ENCODE data around the gene CDK5RAP1.

The CDK5RAP1 gene

GRCh38 chr20:33351696-33352095, 49.6 kb downstream of the CDK5RAP1 start:
- Histone ChIP-seq H3K14ac (ENCODE audit: low read length in 2 of 2) (no peak overlapping the region), H3K79me1 (replicated peaks; ENCODE audit: low read length, poor library complexity, severe bottlenecking) (no peaks in the 10 kb centered on the region), H3K4me1 (ENCODE audit: control insufficient read depth, insufficient read depth, low read depth, low read length) (peaks cover 6% of the 10 kb centered on the region), H2AFZ (ENCODE audit: low read depth, low read length) (no peak overlapping the region), H3K27me3 (ENCODE audit: control insufficient read depth in 1 of 2, insufficient read depth in 1 of 2, low read length in 2 of 2) (no peaks in the 10 kb centered on the region), H2BK15ac (ENCODE audit: low read depth, poor library complexity, severe bottlenecking) (no peak overlapping the region), H3K36me3 (ENCODE audit: control insufficient read depth in 1 of 2, insufficient read depth in 2 of 2, low read depth in 1 of 2, low read length in 2 of 2) (peaks cover 7 to 24% of the 10 kb centered on the region in 2 experiments), H3K9ac (ENCODE audit: low read length) (no peak overlapping the region), H3K18ac (ENCODE audit: low read depth in 1 of 2, low read length in 2 of 2) (no peak overlapping the region), H2BK12ac (ENCODE audit: low read length in 2 of 2) (no peak overlapping the region), H2BK5ac (ENCODE audit: low read depth, low read length, poor library complexity, severe bottlenecking) (no peak overlapping the region), H2BK120ac (ENCODE audit: low read depth, low read length) (no peak overlapping the region), H3K9me3 (ENCODE audit: control insufficient read depth, low read length) (no peaks in the 10 kb centered on the region), H3K27ac (ENCODE audit: low read length, poor library complexity, severe bottlenecking) (no peak overlapping the region), H3K4ac (ENCODE audit: low read depth in 1 of 2, low read length in 2 of 2) (no peak overlapping the region), H3K4me3 (ENCODE audit: insufficient read depth in 1 of 2, low read depth in 1 of 2, low read length in 2 of 2) (no peak overlapping the region), H4K8ac (ENCODE audit: low read length) (no peak overlapping the region), H3K23ac (ENCODE audit: low read length in 2 of 2) (no peak overlapping the region), H4K91ac (ENCODE audit: low read length) (no peak overlapping the region), H3K4me2 (ENCODE audit: low read length, poor library complexity, severe bottlenecking) (no peak overlapping the region), H2AK5ac (ENCODE audit: low read length, severe bottlenecking) (no peak overlapping the region)
- no peak for DNase-seq
- 79% methylated on average over 3 of the region's 3 CpGs for WGBS

- Histone ChIP-seq H3K4me2 (ENCODE audit: low read length, poor library complexity, severe bottlenecking) (no peak overlapping the region), H2AK5ac (ENCODE audit: low read length, severe bottlenecking) (no peak overlapping the region), H3K9me3 (ENCODE audit: control insufficient read depth, low read length) (no peaks in the 10 kb centered on the region), H2BK5ac (ENCODE audit: low read depth, low read length, poor library complexity, severe bottlenecking) (no peak overlapping the region), H3K9ac (ENCODE audit: low read length) (no peak overlapping the region), H2AFZ (ENCODE audit: low read depth, low read length) (no peak overlapping the region), H3K4ac (ENCODE audit: low read depth in 1 of 2, low read length in 2 of 2) (no peak overlapping the region), H3K27me3 (ENCODE audit: control insufficient read depth in 1 of 2, insufficient read depth in 1 of 2, low read length in 2 of 2) (no peaks in the 10 kb centered on the region), H4K8ac (ENCODE audit: low read length) (no peak overlapping the region), H2BK120ac (ENCODE audit: low read depth, low read length) (no peak overlapping the region), H3K4me1 (ENCODE audit: control insufficient read depth, insufficient read depth, low read depth, low read length) (peaks cover 6% of the 10 kb centered on the region), H3K14ac (ENCODE audit: low read length in 2 of 2) (no peak overlapping the region), H3K4me3 (ENCODE audit: insufficient read depth in 1 of 2, low read depth in 1 of 2, low read length in 2 of 2) (no peak overlapping the region), H2BK15ac (ENCODE audit: low read depth, poor library complexity, severe bottlenecking) (no peak overlapping the region), H3K23ac (ENCODE audit: low read length in 2 of 2) (no peak overlapping the region), H3K27ac (ENCODE audit: low read length, poor library complexity, severe bottlenecking) (no peak overlapping the region), H3K18ac (ENCODE audit: low read depth in 1 of 2, low read length in 2 of 2) (no peak overlapping the region), H4K91ac (ENCODE audit: low read length) (no peak overlapping the region), H3K36me3 (ENCODE audit: control insufficient read depth in 1 of 2, insufficient read depth in 2 of 2, low read depth in 1 of 2, low read length in 2 of 2) (peaks cover 7 to 24% of the 10 kb centered on the region in 2 experiments), H2BK12ac (ENCODE audit: low read length in 2 of 2) (no peak overlapping the region), H3K79me1 (replicated peaks; ENCODE audit: low read length, poor library complexity, severe bottlenecking) (no peaks in the 10 kb centered on the region)
- no peak for DNase-seq
- 95% methylated on average over 8 of the region's 8 CpGs for WGBS
Observed at GRCh38 chr20:33349493-33349892, 51.8 kb downstream of the CDK5RAP1 start.

GRCh38 chr20:33348136-33348937, 53.0 kb downstream of the CDK5RAP1 start:
- Histone ChIP-seq H3K36me3 (ENCODE audit: control insufficient read depth in 1 of 2, insufficient read depth in 2 of 2, low read depth in 1 of 2, low read length in 2 of 2) (peaks cover 7 to 18% of the 10 kb centered on the region in 2 experiments), H3K4me3 (ENCODE audit: insufficient read depth in 1 of 2, low read depth in 1 of 2, low read length in 2 of 2) (no peak overlapping the region), H3K79me1 (replicated peaks; ENCODE audit: low read length, poor library complexity, severe bottlenecking) (no peaks in the 10 kb centered on the region), H2BK12ac (ENCODE audit: low read length in 2 of 2) (no peak overlapping the region), H2BK5ac (ENCODE audit: low read depth, low read length, poor library complexity, severe bottlenecking) (no peak overlapping the region), H2BK15ac (ENCODE audit: low read depth, poor library complexity, severe bottlenecking) (no peak overlapping the region), H3K9me3 (ENCODE audit: control insufficient read depth, low read length) (no peaks in the 10 kb centered on the region), H2BK120ac (ENCODE audit: low read depth, low read length) (no peak overlapping the region), H2AK5ac (ENCODE audit: low read length, severe bottlenecking) (no peak overlapping the region), H3K4me1 (ENCODE audit: control insufficient read depth, insufficient read depth, low read depth, low read length) (peaks cover 6% of the 10 kb centered on the region), H3K23ac (ENCODE audit: low read length in 2 of 2) (no peak overlapping the region), H3K18ac (ENCODE audit: low read depth in 1 of 2, low read length in 2 of 2) (no peak overlapping the region), H4K8ac (ENCODE audit: low read length) (no peak overlapping the region), H3K14ac (ENCODE audit: low read length in 2 of 2) (no peak overlapping the region), H3K27ac (ENCODE audit: low read length, poor library complexity, severe bottlenecking) (no peak overlapping the region), H4K91ac (ENCODE audit: low read length) (no peak overlapping the region), H3K27me3 (ENCODE audit: control insufficient read depth in 1 of 2, insufficient read depth in 1 of 2, low read length in 2 of 2) (no peaks in the 10 kb centered on the region), H3K4ac (ENCODE audit: low read depth in 1 of 2, low read length in 2 of 2) (no peak overlapping the region), H3K4me2 (ENCODE audit: low read length, poor library complexity, severe bottlenecking) (no peak overlapping the region), H3K9ac (ENCODE audit: low read length) (no peak overlapping the region), H2AFZ (ENCODE audit: low read depth, low read length) (no peak overlapping the region)
- 90% methylated on average over 11 of the region's 11 CpGs for WGBS
- no peak for DNase-seq

GRCh38 chr20:33345342-33345741, 56.0 kb downstream of the CDK5RAP1 start:
- Histone ChIP-seq H3K23ac (ENCODE audit: low read length in 2 of 2) (peak overlapping the region in 1 of 2 experiments; percentile 49), H2AFZ (ENCODE audit: low read depth, low read length) (no peak overlapping the region), H4K8ac (ENCODE audit: low read length) (no peak overlapping the region), H3K27ac (ENCODE audit: low read length, poor library complexity, severe bottlenecking) (no peak overlapping the region), H3K14ac (ENCODE audit: low read length in 2 of 2) (no peak overlapping the region), H3K4ac (ENCODE audit: low read depth in 1 of 2, low read length in 2 of 2) (no peak overlapping the region), H2BK5ac (ENCODE audit: low read depth, low read length, poor library complexity, severe bottlenecking) (no peak overlapping the region), H3K4me2 (ENCODE audit: low read length, poor library complexity, severe bottlenecking) (no peak overlapping the region), H3K79me1 (replicated peaks; ENCODE audit: low read length, poor library complexity, severe bottlenecking) (no peaks in the 10 kb centered on the region), H3K4me1 (ENCODE audit: control insufficient read depth, insufficient read depth, low read depth, low read length) (no peaks in the 10 kb centered on the region), H3K27me3 (ENCODE audit: control insufficient read depth in 1 of 2, insufficient read depth in 1 of 2, low read length in 2 of 2) (peaks cover 0 to 3% of the 10 kb centered on the region in 2 experiments), H2BK120ac (ENCODE audit: low read depth, low read length) (no peak overlapping the region), H2BK15ac (ENCODE audit: low read depth, poor library complexity, severe bottlenecking) (no peak overlapping the region), H2AK5ac (ENCODE audit: low read length, severe bottlenecking) (no peak overlapping the region), H3K18ac (ENCODE audit: low read depth in 1 of 2, low read length in 2 of 2) (no peak overlapping the region), H3K9me3 (ENCODE audit: control insufficient read depth, low read length) (no peaks in the 10 kb centered on the region), H3K36me3 (ENCODE audit: control insufficient read depth in 1 of 2, insufficient read depth in 2 of 2, low read depth in 1 of 2, low read length in 2 of 2) (peaks cover 7 to 15% of the 10 kb centered on the region in 2 experiments), H3K9ac (ENCODE audit: low read length) (no peak overlapping the region), H3K4me3 (ENCODE audit: insufficient read depth in 1 of 2, low read depth in 1 of 2, low read length in 2 of 2) (no peak overlapping the region), H2BK12ac (ENCODE audit: low read length in 2 of 2) (no peak overlapping the region), H4K91ac (ENCODE audit: low read length) (no peak overlapping the region)
- DNase-seq: no peak
- WGBS: 95% methylated on average over 9 of the region's 9 CpGs
